ENCODE results near the gene C6orf15.

DNA sequence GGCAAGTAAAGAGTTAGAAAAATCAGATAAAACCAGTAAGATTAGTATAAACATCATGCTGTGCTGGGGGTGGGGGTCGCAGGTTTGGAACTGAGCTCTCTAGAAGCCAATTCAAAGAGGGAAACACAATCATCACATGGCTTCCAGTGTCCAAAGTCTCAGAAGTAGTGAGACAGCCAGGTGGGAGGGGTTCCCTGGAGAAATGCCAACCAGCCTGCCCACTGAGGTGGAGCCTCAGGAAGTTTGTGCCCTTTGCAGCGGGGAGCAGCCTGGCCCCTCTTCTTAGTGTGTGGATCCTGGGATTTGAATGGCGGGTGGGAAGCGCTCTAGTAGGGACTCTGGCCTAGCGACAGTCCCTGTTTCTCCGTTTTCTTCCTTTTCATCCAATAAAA is 21.4 kb downstream of the C6orf15 start:
- TF ChIP-seq POLR2A (IDR thresholded peaks at IDR 0.05; ENCODE audit: low read length) (no peak), GATA1 (IDR thresholded peaks at IDR 0.05; ENCODE audit: low read depth, low read length) (no peak)
